Fibroblast of skin of right biceps (primary cell): ENCODE measurements around the gene SCARF2.

Experiments
- DNase-seq: peaks from one replicate; pipeline ENCODE4 v3.0.0-alpha.2; 2013

SCARF2 gene

DNA sequence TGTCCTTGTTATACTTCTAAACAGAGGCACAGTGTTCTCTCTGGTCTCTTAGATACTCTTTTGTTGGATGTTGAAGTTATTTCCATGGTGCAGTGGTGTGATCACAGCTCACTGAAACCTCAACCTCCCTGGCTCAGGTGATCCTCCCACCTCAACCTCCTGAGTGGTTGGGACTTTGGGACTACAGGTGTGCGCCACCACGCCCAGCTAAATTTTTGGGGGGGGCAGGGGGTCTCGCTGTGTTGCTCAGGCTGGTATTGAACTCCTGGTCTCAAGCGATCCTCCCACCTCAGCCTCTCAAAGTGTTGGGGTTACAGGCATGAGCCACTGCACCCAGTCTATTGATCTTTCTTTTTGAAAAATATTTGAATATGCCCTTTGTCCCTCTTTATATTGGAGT lies 28.7 kb downstream of the SCARF2 start:
- no peak for DNase-seq

- no peak for DNase-seq
These were observed 29.8 kb downstream of the SCARF2 start for GRCh38 chr22:20407829-20408228.

GRCh38 chr22:20406686-20407408 lies 30.8 kb downstream of the SCARF2 start:
- no peak for DNase-seq

DNA sequence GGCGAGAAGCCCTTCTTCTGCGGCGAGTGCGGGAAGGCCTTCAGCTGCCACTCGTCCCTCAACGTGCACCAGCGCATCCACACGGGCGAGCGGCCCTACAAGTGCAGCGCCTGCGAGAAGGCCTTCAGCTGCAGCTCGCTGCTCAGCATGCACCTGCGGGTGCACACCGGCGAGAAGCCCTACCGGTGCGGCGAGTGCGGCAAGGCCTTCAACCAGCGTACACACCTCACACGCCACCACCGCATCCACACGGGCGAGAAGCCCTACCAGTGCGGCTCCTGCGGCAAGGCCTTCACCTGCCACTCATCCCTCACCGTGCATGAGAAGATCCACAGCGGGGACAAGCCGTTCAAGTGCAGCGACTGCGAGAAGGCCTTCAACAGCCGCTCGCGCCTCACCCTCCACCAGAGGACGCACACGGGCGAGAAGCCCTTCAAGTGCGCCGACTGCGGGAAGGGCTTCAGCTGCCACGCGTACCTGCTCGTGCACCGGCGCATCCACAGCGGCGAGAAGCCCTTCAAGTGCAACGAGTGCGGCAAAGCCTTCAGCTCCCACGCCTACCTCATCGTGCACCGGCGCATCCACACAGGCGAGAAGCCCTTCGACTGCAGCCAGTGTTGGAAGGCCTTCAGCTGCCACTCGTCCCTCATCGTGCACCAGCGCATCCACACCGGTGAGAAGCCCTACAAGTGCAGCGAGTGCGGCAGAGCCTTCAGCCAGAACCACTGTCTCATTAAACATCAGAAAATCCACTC lies 31.5 kb downstream of the SCARF2 start:
- DNase-seq, result no peak

- no peak for DNase-seq
These were observed 32.2 kb downstream of the SCARF2 start for GRCh38 chr22:20405291-20405930.

GRCh38 chr22:20404881-20405280 lies 32.7 kb downstream of the SCARF2 start:
- no peak for DNase-seq

DNA sequence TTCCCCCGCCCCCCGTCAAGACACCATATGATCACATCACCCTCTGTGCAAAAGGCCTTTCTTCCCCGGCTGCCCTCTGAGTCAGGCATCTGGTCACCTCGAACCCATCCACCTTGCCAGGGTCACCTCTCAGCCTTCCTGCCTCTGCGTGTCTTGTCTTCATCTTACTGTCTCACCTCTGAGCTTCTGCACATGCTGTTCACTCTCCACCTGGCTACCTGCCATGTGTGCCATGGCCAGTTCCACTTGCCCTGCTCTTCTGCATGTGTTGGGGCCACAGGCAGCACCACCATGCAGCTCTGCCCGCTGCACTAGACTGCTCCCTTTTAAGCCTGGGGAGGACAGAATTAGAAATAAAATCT lies 33.9 kb downstream of the SCARF2 start:
- no peak for DNase-seq

DNA sequence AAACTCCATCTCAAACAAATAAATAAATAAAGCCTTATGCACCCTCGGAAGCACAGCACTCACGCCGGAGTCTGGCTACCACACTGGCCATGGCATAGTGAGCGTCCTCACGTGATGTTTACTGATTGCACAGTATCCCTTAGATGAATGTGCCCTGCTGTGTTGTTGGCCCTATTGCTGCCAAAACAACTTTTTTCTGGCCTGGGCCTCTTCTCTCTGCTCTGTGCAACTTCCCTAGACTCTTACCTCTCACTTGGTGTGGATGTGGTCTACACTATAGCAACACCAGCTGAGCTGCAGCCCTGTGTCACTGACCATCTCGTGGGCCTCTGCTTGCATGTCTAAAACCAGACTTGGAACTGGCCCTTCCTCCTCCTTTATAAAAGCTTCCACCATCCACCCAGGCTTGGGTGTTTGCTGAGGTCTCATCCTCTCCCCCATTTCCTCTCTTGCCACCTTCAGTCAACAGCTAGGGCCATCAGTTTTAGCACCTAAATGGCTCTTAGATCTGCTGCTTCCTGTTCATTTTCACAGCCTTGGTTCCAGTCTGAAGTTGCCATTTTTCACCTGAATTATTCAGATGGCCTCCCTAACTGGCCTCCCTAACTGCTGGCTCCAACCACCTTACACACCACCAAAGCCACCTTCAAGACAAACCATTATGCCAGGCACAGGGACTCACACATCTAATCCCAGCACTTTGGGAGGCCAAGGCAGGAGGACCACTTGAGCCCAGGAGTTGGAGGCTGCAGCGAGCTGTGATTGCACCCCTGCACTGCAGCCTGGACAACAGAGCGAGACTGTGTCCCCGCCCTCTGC lies 34.5 kb downstream of the SCARF2 start:
- DNase-seq, result no peak

GRCh38 chr22:20401376-20402014 lies 36.1 kb downstream of the SCARF2 start:
- DNase-seq, result no peak

- no peak for DNase-seq
These were observed 36.8 kb downstream of the SCARF2 start for GRCh38 chr22:20400606-20401375.

- no peak for DNase-seq
These were observed 37.6 kb downstream of the SCARF2 start for GRCh38 chr22:20399866-20400605.

- DNase-seq, result no peak
These were observed 39.2 kb downstream of the SCARF2 start for GRCh38 chr22:20398420-20398819.

DNA sequence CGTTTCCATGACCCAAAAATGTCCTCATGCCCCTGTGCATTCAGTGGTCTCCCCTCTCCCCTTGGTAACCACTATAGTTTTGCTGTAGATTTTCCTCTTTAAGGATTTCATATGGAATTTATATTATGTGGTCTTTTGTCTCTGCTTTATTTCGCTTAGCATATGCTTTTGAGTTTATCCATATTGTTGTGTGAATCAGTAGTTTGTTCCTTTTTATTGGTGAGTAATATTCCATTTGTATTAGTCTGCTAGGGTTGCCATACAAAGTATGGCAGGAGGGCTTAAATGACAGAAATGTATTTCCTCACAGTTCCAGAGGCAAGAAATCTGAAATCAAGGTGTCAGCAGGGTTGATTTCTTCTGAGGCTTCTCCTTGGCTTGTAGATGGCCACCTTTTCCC lies 40.1 kb downstream of the SCARF2 start:
- no peak for DNase-seq

- peak; percentile 85 for DNase-seq
These were observed 41.0 kb downstream of the SCARF2 start for GRCh38 chr22:20396639-20397038.

DNA sequence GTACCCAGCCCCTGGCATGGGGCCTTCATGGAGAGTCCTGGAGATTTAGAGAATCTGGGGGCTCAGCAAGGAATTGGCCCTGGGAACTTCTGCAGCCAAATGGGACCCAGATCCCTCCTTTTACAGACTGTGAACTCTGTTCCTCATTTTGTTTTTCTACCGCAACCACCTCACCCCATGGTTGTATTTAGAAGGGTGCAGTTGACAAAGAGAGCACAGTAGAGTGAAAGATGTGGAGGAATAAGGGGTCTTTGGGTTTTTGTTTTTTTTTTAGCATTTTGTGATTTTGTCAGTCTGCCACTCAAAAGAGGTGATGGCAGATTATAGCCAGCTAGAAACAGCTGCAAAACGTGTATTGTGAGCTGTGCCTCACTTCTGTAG lies 41.7 kb downstream of the SCARF2 start:
- DNase-seq, result no peak

GRCh38 chr22:20395181-20395906 lies 42.3 kb downstream of the SCARF2 start:
- DNase-seq, result no peak

DNA sequence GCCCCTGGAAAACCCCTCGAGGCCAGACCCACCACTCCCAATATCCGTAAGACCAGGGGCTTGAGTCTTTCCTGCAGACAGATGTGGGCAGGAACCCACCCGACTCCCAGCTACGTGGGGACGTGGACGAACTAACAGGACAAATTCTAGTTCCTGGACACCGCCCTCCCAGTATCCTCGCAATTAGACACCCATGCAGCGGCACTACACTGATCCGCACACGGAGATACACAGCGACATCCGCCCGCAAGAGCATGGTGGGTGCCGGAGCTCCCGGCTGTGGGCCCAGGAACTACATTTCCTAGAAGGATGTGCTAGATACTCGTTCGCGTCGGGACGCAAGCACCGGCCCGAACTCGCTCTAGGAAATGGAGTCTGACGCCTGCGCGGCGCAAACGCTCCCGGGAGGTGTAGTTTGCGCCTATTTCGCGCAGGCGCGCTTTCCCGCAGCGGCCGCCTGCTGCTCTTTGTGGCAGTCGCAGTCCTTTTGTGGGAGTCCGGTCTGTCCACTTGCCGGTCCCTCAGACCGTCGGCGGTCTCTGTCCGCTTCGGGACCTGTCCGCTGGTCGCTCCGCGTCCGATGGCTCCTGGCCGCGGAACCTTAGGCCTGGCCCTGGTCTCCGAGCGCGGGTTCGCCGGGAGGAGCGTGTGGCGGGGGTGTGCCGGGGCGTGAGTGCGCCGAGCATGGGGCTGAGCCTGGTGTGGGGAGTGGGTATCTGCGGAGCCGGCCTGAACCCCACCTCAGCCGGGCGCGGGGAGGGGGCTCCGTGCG lies 43.7 kb downstream of the SCARF2 start, which contains the start of gene ZNF74:
Gene ZNF74, plus strand, starts transcription at position 447 of the 772 bp plus-strand sequence. CDS start 478 bp downstream, outside the sequence.
- DNase-seq, result peak; percentile 94

DNA sequence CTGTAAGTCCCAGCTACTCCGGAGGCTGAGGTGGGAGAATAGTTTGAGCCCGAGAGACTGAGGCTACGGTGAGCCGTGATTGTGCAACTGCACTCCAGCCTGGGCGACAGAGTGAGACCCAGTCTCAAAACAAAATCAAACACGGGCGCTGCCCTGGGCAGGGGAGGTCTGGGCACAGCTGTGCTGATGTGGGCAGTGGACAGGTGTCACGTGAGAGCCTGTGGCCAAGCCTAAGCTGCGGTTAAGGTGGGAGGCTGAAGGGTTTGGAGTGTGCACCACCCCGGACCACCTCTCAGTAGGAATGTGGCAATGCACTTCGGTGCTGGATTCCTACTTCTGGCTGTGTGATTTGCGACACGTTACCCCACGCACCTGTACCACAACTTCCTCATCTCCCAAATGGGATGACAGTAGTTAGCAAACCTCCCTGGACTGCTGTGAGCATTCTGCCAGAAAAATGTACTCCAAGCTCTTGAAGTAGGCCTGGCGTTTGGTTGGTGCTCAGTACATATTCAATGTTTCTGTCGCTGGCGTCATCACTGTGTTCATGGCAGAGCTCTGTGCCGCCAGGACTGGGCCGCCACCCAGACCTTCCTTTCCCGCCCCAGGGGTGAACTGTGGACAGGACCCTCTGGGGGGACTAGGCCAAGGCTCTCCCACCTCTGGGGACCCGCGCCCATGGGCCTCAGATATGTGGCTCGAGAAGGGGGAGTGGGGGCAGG lies 44.5 kb downstream of the SCARF2 start:
- DNase-seq, result no peak
